HG02642 (cell line): ENCODE data around the gene SLC2A14.
"Not testable (repeated sequence)": the region's sequence is repeated elsewhere in the genome, so short reads cannot be mapped to it uniquely, and the experiment has no call there.

Experiments used
- ATAC-seq: cut with Tn5 transposase; IDR thresholded peaks from one replicate; pipeline ENCODE4 v1.9.1; 2021; ENCODE audit warnings: mild to moderate bottlenecking; ENCODE audit not compliant: unreplicated experiment, poor library complexity

SLC2A14 gene

GRCh38 chr12:7837366-7837765 is 35.3 kb downstream of the SLC2A14 start:
- no peak for ATAC-seq

GRCh38 chr12:7835766-7836165 is 36.9 kb downstream of the SLC2A14 start:
- no peak for ATAC-seq

DNA sequence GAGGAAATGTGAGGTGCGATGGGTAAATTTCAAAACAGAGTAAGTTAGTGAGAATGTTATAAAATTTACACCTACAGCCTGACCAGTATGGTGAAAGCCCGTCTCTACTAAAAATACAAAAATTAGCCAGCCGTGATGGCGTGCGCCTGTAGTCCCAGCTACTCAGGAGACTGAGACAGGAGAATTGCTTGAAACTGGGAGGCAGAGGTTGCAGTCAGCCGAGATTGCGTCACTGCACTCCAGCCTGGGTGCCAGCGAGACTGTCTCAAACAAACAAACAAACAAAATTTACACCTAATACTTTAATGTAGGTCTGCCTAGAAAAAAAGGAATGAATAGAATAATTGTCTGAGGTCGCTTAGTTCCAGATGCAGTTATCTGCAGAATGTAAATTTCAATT is 37.6 kb downstream of the SLC2A14 start:
- no peak for ATAC-seq

DNA sequence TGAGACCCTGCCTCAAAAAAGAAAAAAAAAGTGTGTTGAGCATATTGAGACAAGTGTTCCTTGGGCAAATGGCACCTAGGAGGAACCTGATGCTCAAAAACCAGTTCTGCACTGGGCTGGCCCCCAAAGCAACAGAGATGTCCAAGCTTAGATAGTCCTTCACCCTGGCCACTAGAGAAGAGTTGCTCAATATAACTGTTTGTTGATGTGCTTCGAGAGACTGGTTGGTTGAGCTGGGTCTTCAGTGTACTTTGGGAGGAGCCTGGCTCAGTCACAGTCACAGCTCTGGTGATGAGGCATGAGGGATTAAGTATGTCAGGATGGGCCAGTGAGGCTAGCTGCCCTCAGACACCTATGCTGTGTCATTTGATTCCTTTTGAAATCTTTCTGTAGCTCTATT is 38.0 kb downstream of the SLC2A14 start:
- ATAC-seq, result no peak

DNA sequence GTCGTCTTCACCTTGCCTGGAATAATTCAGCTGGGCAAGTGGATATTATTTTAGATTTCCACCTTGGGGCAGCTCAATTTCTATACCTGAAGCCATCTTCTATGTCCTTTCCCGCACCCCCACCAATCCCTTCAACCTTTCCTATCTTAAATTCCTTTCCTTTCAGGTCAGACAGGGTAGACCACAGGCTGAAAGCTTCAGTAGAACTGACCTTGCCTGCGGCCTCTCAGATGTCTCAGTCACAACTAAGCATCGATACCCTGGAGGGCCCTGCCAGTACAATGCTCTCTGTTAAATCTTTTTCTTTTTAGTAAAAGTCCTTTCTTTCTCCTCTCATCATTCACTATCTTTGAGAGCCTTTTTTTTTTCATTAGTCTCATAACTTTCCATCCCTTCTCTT is 38.9 kb downstream of the SLC2A14 start:
- no peak for ATAC-seq

DNA sequence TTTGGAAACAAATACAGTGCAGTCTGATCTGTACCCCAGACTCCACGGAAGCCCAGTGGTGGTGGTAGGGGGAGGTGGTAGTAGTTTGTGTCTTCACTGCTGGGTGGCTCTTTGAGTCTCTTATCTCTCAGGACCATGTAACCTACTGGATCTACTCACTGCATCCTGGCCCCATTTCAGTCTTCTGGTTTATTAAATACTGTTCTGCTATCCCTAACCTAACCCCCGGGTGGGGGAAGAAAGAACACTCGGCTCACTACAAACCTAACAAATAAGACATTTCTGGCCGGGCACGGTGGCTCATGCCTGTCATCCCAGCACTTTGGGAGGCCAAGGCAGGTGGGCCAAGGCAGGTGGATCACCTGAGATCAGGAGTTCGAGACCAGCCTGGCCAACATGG is 39.5 kb downstream of the SLC2A14 start:
- ATAC-seq, result not testable (repeated sequence)

DNA sequence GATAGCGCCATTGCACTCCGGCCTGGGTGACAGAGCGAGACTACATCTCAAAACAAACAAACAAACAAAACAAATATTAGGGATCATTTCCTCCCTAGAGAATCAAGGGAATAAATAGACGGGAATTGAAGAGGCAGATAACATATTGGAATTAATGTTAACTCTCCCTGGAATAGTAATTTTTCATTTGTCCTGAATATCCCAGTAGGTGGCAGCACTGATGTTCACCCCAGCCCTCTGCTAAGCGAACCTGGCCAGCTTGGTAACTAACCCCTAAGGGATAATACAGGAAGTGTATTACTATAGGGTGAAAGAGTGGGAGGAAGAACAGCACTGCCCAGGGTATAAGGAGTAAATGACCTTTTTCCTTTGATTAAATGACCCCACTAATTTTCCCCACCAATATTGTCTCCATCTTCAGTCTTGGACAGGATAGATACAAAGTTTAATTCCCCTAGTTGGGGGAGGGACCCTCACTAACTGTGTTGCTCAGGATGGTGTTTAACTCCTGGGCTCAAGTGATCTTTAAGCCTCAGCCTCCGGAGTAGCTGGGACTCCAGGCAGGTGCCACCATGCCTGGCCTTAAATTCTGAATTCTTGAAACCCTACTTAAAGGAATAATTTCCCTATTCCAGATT is 40.5 kb downstream of the SLC2A14 start:
- ATAC-seq, result no peak

DNA sequence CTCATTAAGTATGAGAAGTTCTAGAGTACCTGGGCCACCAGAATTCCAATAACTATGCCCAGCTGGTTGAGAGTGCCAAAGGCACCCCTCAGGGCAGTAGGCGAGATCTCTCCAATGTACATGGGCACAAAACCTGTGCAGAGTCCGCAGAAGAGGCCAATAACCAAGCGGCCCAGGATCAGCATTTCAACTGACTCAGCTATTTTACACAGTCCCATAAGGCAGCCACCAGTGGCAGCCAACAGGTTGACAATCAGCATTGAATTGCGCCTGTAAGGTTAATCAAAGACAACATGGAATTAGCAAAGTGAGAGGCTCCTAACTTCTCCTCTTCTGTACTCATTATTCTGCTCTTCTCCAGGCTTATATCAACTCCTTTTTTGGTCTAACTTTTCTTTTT is 43.0 kb downstream of the SLC2A14 start:
- ATAC-seq, result not testable (repeated sequence)

DNA sequence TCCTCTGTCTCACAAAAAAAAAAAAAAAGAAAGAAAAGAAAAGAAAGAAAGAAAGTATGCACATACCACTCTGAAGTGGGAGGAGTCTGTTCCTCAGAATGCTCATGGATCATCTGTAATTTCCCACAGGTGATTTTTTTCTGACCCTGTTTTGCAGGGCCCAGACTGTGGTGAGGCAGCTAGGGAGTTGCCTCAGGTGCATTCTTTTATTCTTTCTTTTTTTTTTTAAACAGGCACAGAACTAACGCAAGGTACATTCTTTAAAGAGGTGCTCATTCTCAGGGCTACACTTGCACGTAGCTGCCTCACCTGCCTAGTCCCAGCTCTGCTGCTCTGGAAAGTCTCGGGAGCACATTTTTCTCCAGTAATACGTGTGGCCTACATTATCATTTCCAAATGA is 47.0 kb downstream of the SLC2A14 start:
- not testable (repeated sequence) for ATAC-seq

DNA sequence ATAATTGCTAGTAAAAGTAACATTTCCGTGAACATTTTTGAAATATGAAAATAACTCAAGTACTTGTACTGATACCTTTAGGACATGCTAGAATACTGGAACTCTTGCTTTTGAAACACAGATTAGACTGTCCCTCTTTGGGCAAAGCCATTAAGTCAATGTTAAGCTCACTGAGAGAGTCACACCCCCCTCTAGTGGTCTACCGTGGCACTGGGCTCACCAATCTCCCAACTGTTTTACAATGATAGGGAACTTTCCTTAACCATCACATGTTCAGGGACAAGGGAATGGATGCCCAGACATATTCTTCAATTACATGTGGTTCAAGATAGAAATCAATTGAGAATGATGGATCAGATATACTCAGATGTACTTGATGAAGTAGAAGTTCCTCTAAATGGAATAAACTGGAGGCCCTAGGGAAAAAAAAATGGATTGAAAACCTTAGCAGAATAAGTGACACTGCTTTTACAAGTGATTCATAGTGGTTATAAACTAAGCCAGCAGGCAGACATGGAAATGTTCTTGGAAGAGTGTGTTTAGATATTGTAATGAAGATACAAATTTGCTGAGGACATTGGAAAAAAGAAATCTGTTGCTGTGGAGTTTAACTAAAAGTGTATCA is 65.7 kb downstream of the SLC2A14 start:
- ATAC-seq, result no peak

GRCh38 chr12:7806319-7806718 is 66.4 kb downstream of the SLC2A14 start:
- ATAC-seq, result not testable (repeated sequence)

DNA sequence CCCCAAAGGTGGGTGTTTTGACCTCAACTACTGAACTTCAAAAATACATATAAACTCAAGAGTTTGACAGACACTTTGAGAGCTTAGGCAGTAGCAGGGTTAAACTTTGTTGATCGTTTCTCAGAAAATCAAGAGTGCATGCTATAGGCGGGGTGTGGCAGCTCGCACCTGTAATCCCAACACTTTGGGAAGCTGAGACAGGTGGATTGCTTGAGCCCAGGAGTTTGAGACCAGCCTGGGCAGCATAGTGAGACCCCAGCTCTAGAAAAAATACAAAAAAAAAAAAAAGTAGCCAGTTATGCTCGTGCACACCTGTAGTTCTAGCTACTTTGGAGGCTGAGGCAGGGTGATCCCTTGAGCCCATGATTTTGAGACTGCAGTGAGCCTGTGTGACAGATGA is 71.3 kb downstream of the SLC2A14 start:
- no peak for ATAC-seq

DNA sequence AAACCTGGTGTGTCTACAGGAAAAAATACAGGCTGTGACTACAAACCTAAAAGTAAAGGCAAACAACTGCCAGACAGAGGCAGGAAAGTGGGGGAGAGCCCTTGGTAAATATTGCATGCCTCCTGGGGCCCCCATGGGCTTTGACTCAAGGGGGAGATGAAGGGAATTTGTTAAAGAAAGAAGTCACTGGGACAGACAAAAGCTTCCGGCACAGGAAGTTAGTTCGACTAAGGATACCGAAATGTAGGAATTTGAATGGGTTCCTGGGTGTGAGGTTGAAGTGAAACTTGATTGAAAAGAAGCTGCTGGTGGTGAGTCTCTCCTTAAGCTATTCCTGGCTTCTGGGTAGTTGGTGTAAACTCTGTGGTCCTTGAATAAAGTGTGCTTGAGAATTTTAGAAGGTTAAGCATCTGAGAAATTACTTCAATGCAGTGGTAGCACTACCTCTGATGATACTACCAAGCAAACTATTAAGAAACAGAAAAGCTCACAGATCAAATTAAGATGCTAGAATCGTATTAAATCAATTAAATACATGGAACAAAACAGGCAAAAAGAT is 73.9 kb downstream of the SLC2A14 start:
- ATAC-seq, result not testable (repeated sequence)

- ATAC-seq, result no peak
Observed at GRCh38 chr12:7797698-7798398, 74.9 kb downstream of the SLC2A14 start.

GRCh38 chr12:7797269-7797668 is 75.4 kb downstream of the SLC2A14 start:
- not testable (repeated sequence) for ATAC-seq

DNA sequence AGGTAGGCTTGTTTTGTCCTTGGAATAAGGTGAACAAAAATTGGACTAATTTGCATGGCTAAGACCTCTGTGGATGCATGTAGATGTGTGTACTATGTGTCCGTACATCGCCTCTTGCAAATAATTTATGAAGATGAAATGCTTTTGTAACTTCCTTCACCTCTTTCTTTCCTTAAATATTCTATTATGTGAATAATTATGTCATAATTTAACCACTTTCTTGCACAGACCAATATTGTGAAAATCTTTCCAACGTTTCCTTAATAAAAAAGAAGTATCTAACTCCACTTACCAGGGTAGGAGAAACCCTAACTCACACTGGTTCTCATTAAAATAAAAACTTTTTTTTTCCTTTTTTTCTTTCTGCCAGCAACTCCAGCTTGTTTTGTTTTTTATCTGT is 79.5 kb downstream of the SLC2A14 start:
- no peak for ATAC-seq

GRCh38 chr12:7788884-7789528 is 83.7 kb downstream of the SLC2A14 start, which contains the start of gene NANOG:
Gene NANOG, plus strand, starts transcription at chr12:7789402. Its CDS starts 213 bp downstream, at chr12:7789615.
- ATAC-seq, result not testable (repeated sequence)

DNA sequence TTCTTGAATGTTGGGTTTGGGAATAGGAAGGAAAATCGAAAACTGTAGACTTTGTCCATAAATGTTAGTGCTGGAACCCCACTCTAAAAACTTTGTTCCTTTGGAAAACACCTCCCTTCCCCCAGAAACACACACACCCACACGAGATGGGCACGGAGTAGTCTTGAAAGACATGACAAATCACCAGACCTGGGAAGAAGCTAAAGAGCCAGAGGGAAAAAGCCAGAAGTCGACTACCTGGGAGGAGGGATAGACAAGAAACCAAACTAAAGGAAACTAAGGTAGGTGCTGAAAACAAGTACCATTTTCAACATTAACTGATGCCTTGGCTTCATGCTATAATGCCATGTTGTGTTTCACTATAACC is 84.4 kb downstream of the SLC2A14 start:
- no peak for ATAC-seq

DNA sequence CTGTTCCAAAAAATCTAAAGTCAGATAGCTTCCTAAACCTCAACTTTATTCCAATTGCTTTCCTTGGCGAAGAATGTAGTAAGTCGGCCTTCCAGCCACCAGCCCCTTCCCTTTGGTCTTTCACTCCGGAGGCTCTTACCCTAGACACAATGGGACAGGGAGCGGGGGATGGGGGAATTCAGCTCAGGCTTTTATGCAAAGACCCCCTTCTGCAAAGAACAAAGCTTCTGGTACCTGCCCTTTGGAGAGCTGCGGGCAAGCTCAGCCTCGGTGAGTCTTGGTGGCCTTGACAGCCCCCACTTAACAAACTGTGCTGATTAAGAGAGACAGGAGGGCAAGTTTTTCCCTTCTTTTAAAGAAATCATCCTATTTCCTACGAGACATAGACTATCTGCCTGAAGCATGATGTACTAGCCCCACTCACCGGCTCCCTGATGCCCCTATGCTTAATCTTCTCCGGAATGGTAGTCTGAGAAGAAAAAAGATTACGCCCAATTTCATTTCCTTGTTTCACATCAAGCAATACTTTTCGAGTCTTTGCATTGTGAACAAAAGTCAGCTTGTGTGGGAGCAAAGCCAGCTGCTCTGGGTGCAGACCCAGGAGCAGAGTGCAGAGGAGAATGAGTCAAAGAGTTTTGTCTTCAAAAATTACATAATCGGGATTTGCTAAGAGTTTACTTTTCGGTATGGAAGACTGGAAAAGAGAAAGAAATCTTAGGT is 85.0 kb downstream of the SLC2A14 start:
- no peak for ATAC-seq

DNA sequence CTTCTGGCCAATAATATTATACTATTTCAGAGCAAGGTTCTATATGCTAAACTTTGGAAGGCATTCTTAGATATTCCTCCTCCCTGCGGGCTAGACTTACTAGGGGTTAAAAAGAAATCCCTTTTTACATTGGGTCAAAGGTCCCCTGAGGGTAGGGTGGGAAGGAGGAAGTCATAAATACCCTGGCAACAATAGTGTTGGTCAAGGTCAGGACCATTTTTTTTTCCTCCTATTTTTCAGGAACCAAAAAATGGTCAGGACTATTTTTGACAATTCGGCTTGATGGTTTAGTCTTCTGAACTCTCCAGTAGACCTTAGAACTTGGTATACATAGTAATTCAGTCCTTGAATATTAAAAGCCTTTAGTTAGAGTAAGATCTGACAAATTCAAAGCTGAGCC is 88.0 kb downstream of the SLC2A14 start:
- ATAC-seq, result no peak
